Measurements from ENCODE around the gene SC5D.
A peak's percentile ranks its signal among the peaks of the same experiment; 100 is the strongest.

The SC5D gene

GRCh38 chr11:121300972-121301699, 8.6 kb downstream of the SC5D start:
- no peaks in the 10 kb centered on the region for H3K9me3 Mint-ChIP-seq
- H3K4me3 Mint-ChIP-seq, result no peak overlapping the region
- no peaks in the 10 kb centered on the region for H3K27me3 Mint-ChIP-seq (ENCODE audit: low read depth)
- no peak overlapping the region for H3K27ac Mint-ChIP-seq
- peaks cover 36% of the 10 kb centered on the region for H3K36me3 Mint-ChIP-seq (ENCODE audit: low read depth)
- H3K4me1 Mint-ChIP-seq (ENCODE audit: low read depth), result peaks cover 13% of the 10 kb centered on the region

DNA sequence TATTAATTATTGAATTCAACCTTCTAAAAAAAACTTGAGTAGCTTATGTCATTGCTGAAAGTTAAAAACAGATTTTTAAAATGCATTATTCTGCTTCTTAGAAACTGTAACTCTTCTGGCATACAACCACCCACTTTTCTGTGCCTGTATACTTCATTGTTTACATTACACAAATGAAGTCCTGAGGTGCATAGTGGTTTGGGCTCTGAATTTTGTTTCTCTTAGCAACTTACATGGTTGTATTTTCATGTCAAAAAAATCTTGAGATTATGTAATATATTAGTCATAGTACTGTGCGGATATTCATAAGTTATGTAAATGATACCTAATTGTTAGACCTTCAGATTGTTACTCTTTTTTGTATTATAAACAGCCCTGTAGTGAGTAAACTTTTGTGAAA, 12.2 kb downstream of the SC5D start:
- Mint-ChIP-seq H3K27ac (no peak overlapping the region), H3K9me3 (no peaks in the 10 kb centered on the region), H3K4me1 (ENCODE audit: low read depth) (peaks cover 3% of the 10 kb centered on the region), H3K36me3 (ENCODE audit: low read depth) (peaks cover 43% of the 10 kb centered on the region), H3K27me3 (ENCODE audit: low read depth) (no peaks in the 10 kb centered on the region), H3K4me3 (no peak overlapping the region)

GRCh38 chr11:121308816-121309215, 16.2 kb downstream of the SC5D start:
- Mint-ChIP-seq H3K27ac (no peak overlapping the region), H3K27me3 (ENCODE audit: low read depth) (no peaks in the 10 kb centered on the region), H3K4me3 (no peak overlapping the region), H3K36me3 (ENCODE audit: low read depth) (peaks cover 46% of the 10 kb centered on the region), H3K9me3 (no peaks in the 10 kb centered on the region), H3K4me1 (ENCODE audit: low read depth) (peaks cover 9% of the 10 kb centered on the region)

DNA sequence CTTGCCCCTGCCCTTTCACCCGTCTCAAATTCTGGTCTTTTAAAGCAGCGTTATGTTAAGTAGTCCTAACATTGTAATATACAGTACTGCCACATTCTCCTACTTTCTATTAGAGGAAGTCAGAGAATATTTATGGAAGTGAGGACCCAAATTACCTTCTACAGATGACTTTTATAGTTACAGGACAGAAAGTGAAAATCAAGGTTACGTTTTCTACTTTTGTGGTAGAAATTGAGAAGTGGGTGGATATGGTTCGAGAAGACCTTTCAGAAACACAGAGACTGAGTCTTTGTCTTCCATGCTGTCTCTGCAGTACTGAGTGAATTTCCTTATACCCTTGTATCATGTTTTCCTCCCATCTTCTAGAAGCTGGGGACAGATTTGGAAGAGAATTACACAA, 17.1 kb downstream of the SC5D start:
- Mint-ChIP-seq H3K27me3 (ENCODE audit: low read depth) (no peaks in the 10 kb centered on the region), H3K9me3 (no peaks in the 10 kb centered on the region), H3K4me1 (ENCODE audit: low read depth) (peaks cover 7% of the 10 kb centered on the region), H3K4me3 (no peak overlapping the region), H3K36me3 (ENCODE audit: low read depth) (peaks cover 44% of the 10 kb centered on the region), H3K27ac (no peak overlapping the region)

- no peak overlapping the region for H3K27ac Mint-ChIP-seq
- H3K4me3 Mint-ChIP-seq, result no peak overlapping the region
- H3K9me3 Mint-ChIP-seq, result no peaks in the 10 kb centered on the region
- no peaks in the 10 kb centered on the region for H3K27me3 Mint-ChIP-seq (ENCODE audit: low read depth)
- peaks cover 36% of the 10 kb centered on the region for H3K36me3 Mint-ChIP-seq (ENCODE audit: low read depth)
- peaks cover 7% of the 10 kb centered on the region for H3K4me1 Mint-ChIP-seq (ENCODE audit: low read depth)
Measured at GRCh38 chr11:121310908-121311307, 18.3 kb downstream of the SC5D start.

DNA sequence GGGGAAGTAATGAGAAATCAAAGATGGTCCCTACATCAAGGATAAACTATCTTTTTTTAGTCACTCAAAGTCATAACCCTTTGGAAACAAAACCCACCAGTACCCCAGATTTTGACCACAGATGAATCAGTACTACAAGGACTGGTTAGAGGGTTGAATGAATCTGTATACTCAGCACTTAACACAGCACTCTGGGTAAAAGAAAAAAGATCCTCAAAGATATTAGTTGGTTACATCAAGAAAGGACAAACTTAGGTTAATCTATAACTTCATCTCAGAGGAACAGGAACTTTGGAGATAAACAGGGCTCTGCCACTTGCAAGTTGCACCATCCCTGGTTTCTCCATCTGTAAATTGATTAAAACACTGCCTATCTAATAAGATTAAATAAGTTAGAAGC, 18.8 kb downstream of the SC5D start:
- H3K36me3 Mint-ChIP-seq (ENCODE audit: low read depth), result peaks cover 32% of the 10 kb centered on the region
- H3K9me3 Mint-ChIP-seq, result no peaks in the 10 kb centered on the region
- no peaks in the 10 kb centered on the region for H3K27me3 Mint-ChIP-seq (ENCODE audit: low read depth)
- no peak overlapping the region for H3K4me3 Mint-ChIP-seq
- H3K4me1 Mint-ChIP-seq (ENCODE audit: low read depth), result peaks cover 7% of the 10 kb centered on the region
- no peak overlapping the region for H3K27ac Mint-ChIP-seq

- H3K4me1 Mint-ChIP-seq (ENCODE audit: low read depth), result peaks cover 7% of the 10 kb centered on the region
- H3K27me3 Mint-ChIP-seq (ENCODE audit: low read depth), result no peaks in the 10 kb centered on the region
- no peak overlapping the region for H3K4me3 Mint-ChIP-seq
- H3K9me3 Mint-ChIP-seq, result no peaks in the 10 kb centered on the region
- H3K27ac Mint-ChIP-seq, result no peak overlapping the region
- peaks cover 22% of the 10 kb centered on the region for H3K36me3 Mint-ChIP-seq (ENCODE audit: low read depth)
Measured at GRCh38 chr11:121312483-121312882, 19.9 kb downstream of the SC5D start.

DNA sequence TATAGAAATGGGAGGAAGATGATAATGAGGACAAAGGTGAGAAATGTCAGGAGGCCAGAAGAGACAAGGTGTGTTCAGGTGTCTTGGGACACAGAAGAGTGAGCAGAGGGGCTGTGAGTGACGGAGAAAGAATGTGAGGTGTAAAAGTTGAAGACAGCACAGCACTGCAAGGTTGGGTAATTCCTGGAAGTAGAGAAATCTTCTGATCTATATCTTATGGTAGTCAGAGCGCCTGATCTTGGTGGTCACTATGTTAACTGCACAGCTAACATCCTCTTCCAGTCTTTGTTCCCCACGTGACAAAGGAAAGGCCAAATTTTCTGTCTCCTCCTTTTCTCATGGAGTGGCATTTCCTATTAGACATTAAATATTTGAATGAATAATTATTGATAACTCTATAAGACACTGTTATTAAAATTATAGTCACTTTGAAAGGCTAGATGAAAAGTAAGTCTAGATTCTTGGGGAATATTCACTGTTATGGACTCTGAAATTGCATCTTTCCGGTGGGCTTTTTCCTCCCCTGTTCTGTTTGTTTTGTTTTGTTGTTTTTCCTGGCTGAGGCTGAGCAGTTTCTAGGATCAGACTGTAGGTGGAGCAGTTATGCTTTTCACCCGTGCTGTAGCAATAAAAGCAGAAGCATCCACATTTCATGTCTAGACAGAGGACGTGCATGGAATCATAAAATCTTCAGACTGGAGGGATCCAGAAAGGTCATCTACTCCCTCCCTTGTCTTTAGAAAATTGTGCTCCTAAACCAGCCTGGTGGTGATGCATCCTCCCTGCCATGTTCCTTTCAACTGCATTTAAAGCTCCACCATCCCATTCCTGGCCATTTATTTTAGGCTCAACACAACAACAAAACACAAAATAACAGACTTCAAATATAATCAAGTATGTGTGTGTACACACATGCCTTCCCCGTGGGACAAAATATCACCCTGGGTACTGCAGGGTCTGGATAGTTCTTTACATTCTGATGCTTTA, 26.6 kb downstream of the SC5D start:
- Mint-ChIP-seq H3K4me1 (ENCODE audit: low read depth) (peaks cover 18% of the 10 kb centered on the region), H3K9me3 (no peaks in the 10 kb centered on the region), H3K27ac (no peak overlapping the region), H3K36me3 (ENCODE audit: low read depth) (peaks cover 6% of the 10 kb centered on the region), H3K4me3 (no peak overlapping the region), H3K27me3 (ENCODE audit: low read depth) (no peaks in the 10 kb centered on the region)

DNA sequence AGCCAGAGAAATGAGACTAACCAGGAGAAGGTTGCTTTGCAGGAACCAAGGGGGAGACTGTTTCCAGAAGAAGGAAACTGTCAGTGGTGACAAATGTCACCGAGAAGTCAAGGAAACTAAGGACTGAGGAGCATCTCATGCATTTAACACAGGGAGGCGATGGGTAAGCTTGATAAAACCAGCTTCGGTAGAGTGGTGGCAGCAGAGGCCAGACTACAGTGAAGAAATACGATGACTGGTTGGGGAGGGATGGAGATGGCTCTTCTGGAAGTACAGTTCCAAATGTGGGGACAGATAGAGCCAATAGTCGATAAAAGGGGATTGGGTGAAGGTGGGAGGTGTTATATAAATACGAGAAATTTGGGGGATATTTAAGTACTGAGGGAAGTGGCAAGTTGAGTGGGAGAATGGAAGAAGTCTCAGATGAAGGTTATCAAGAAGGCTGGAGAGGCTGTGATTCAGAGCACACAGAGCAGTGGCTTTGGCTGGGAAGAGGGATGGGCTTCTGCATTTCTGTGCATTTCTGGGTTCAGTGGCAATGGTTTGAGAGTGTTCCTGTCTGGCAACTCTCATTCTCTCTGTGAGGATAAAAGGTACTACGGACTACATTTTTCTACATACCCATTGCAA, 29.2 kb downstream of the SC5D start:
- H3K27ac Mint-ChIP-seq, result peak overlapping the region; percentile 17
- no peaks in the 10 kb centered on the region for H3K9me3 Mint-ChIP-seq
- no peak overlapping the region for H3K4me3 Mint-ChIP-seq
- peaks cover 2% of the 10 kb centered on the region for H3K36me3 Mint-ChIP-seq (ENCODE audit: low read depth)
- no peaks in the 10 kb centered on the region for H3K27me3 Mint-ChIP-seq (ENCODE audit: low read depth)
- H3K4me1 Mint-ChIP-seq (ENCODE audit: low read depth), result peaks cover 18% of the 10 kb centered on the region

DNA sequence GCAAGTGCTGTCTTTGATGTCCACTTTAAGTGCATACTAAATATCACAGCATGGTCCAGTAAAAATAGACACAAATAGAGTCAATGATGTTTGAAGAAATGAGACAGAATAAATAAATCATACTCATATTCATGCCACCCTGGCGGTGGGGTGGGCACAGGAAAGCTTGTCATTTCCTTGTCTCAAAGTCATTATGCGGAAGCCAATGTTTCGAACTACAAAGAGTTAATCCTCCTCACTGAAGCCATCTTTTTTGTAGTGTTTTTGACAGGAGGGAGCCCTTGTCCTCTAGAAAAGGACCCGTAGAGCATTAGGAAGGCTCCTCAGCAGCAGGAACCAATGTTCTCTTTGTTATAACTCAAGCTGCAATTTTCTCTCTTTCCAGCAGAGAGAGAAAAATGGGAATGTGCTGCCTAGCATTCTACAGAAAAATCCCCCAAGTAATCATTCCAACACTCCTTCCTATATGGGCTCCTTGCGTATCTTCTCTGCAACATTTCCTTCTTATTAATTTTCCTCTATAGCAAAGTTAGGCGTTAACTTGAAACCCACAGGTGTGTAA, 30.6 kb downstream of the SC5D start:
- Mint-ChIP-seq H3K27ac (no peak overlapping the region), H3K4me3 (no peak overlapping the region), H3K9me3 (no peaks in the 10 kb centered on the region), H3K36me3 (ENCODE audit: low read depth) (peaks cover 2% of the 10 kb centered on the region), H3K27me3 (ENCODE audit: low read depth) (no peaks in the 10 kb centered on the region), H3K4me1 (ENCODE audit: low read depth) (peaks cover 18% of the 10 kb centered on the region)

DNA sequence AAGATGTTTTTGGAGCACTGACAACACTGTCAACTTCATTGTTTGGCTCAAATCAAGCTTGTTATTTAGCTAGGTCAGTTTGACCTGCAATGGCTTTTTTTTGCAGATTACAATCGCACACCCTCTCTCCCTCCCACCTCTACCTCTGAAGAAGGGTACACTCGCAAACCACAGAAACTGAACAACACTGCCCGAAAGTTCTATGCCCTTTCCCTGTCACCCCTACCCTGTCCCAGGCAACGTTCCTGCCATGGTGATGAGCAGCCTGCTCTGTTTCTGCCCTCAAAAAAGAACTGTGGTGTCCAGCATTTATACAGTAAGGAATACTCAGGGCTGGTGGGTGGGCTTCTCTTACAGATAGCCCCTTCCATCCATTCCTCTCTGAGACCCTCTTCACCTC, 33.7 kb downstream of the SC5D start:
- Mint-ChIP-seq H3K27ac (no peak overlapping the region), H3K9me3 (no peaks in the 10 kb centered on the region), H3K36me3 (ENCODE audit: low read depth) (peaks cover 2% of the 10 kb centered on the region), H3K4me3 (no peak overlapping the region), H3K27me3 (ENCODE audit: low read depth) (no peaks in the 10 kb centered on the region), H3K4me1 (ENCODE audit: low read depth) (peaks cover 8% of the 10 kb centered on the region)

- Mint-ChIP-seq H3K27ac (no peak overlapping the region), H3K4me1 (ENCODE audit: low read depth) (no peaks in the 10 kb centered on the region), H3K4me3 (no peak overlapping the region), H3K36me3 (ENCODE audit: low read depth) (no peaks in the 10 kb centered on the region), H3K9me3 (no peaks in the 10 kb centered on the region), H3K27me3 (ENCODE audit: low read depth) (no peaks in the 10 kb centered on the region)
Measured at GRCh38 chr11:121327553-121327952, 35.0 kb downstream of the SC5D start.

DNA sequence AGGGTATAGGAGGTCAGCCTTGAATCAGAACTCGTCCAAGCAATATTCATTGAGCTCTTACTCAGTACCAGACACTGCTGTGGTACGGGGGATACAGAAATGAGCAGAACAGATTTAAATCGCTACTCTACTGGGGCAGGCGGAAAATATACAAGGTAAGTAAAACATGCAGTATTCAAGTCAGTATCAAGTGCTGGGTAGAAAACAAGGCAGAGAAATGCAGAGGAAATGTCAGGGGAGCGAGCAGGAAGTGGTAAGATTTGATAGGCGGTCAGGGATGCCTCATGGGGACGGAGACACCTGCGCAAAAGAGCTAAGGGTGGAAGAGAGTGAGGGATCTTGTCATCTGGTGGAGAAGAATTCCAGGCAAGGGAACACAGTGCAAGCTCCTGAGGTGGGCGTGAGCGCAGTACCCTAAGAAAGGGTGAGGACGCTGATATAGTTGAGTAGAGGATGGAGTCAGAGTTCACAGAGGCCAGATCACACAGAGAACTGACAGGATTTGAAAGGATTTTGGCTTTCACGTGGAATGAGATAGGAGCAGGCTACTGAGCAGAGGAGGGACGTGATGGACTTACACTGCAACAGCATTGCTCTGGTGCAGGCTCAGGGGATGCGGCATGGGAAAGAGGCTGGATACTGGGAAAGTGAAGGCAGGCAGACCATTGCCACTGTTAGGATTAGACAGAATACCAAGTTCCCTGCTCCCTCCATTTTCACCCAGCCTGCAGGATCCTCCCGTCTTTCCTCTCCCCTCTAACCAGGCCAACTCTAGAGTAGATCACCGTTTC, 35.8 kb downstream of the SC5D start:
- Mint-ChIP-seq H3K27ac (no peak overlapping the region), H3K9me3 (no peaks in the 10 kb centered on the region)

More for the DNA sequence above, 35.8 kb downstream of the SC5D start:
- Mint-ChIP-seq H3K27me3 (ENCODE audit: low read depth) (no peaks in the 10 kb centered on the region), H3K4me1 (ENCODE audit: low read depth) (no peaks in the 10 kb centered on the region), H3K4me3 (no peak overlapping the region), H3K36me3 (ENCODE audit: low read depth) (no peaks in the 10 kb centered on the region)

All from T-helper 1 cell treated with Interleukin-12 subunit alpha and Interleukin-12 subunit beta and Interleukin-4 antibody, amounts not matched to agents 30 μg/mL and 1 μg/mL, for 36 hours (primary cell).